Measurements from ENCODE around the gene SGO2.
"Not testable (repeated sequence)": the region's sequence is repeated elsewhere in the genome, so short reads cannot be mapped to it uniquely, and the experiment has no call there.

The SGO2 gene

GRCh38 chr2:200588076-200588678 is 62.2 kb downstream of the SGO2 start:
- H3K4me3 ChIP-seq (ENCODE audit: low read depth, low read length), result no peak overlapping the region

GRCh38 chr2:200590090-200590489 is 64.1 kb downstream of the SGO2 start:
- DNase-seq (ENCODE audit: low read depth), result peak; percentile 58

More at GRCh38 chr2:200588076-200588678, 62.2 kb downstream of the SGO2 start:
- no peak for DNase-seq (ENCODE audit: low read depth)

GRCh38 chr2:200591308-200591707 is 65.3 kb downstream of the SGO2 start:
- DNase-seq (ENCODE audit: low read depth), result no peak
- H3K4me3 ChIP-seq (ENCODE audit: low read depth, low read length), result no peak overlapping the region

More at GRCh38 chr2:200590090-200590489, 64.1 kb downstream of the SGO2 start:
- no peak overlapping the region for H3K4me3 ChIP-seq (ENCODE audit: low read depth, low read length)

GRCh38 chr2:200592406-200593075 is 66.5 kb downstream of the SGO2 start:
- no peak overlapping the region for H3K4me3 ChIP-seq (ENCODE audit: low read depth, low read length)
- no peak for DNase-seq (ENCODE audit: low read depth)

- no peak for DNase-seq (ENCODE audit: low read depth)
- H3K4me3 ChIP-seq (ENCODE audit: low read depth, low read length), result no peak overlapping the region
Observed at GRCh38 chr2:200593905-200594304, 67.9 kb downstream of the SGO2 start.

- no peak overlapping the region for H3K4me3 ChIP-seq (ENCODE audit: low read depth, low read length)
- no peak for DNase-seq (ENCODE audit: low read depth)
Observed at GRCh38 chr2:200595913-200596312, 69.9 kb downstream of the SGO2 start.

GRCh38 chr2:200596774-200597570 is 71.0 kb downstream of the SGO2 start:
- no peak for DNase-seq (ENCODE audit: low read depth)
- no peak overlapping the region for H3K4me3 ChIP-seq (ENCODE audit: low read depth, low read length)

GRCh38 chr2:200599206-200599605 is 73.2 kb downstream of the SGO2 start:
- DNase-seq (ENCODE audit: low read depth), result no peak
- no peak overlapping the region for H3K4me3 ChIP-seq (ENCODE audit: low read depth, low read length)

- DNase-seq (ENCODE audit: low read depth), result no peak
- no peak overlapping the region for H3K4me3 ChIP-seq (ENCODE audit: low read depth, low read length)
Observed at GRCh38 chr2:200600549-200601225, 74.7 kb downstream of the SGO2 start.

- no peak overlapping the region for H3K4me3 ChIP-seq (ENCODE audit: low read depth, low read length)
Observed at GRCh38 chr2:200602584-200602983, 76.6 kb downstream of the SGO2 start.

GRCh38 chr2:200603972-200604371 is 78.0 kb downstream of the SGO2 start:
- peak; percentile 57 for DNase-seq (ENCODE audit: low read depth)
- no peak overlapping the region for H3K4me3 ChIP-seq (ENCODE audit: low read depth, low read length)

More at GRCh38 chr2:200602584-200602983, 76.6 kb downstream of the SGO2 start:
- no peak for DNase-seq (ENCODE audit: low read depth)

GRCh38 chr2:200604571-200605255 is 78.7 kb downstream of the SGO2 start:
- no peak overlapping the region for H3K4me3 ChIP-seq (ENCODE audit: low read depth, low read length)
- peak; percentile 34 for DNase-seq (ENCODE audit: low read depth)

GRCh38 chr2:200608341-200609027 is 82.5 kb downstream of the SGO2 start:
- H3K4me3 ChIP-seq (ENCODE audit: low read depth, low read length), result no peak overlapping the region
- no peak for DNase-seq (ENCODE audit: low read depth)

- peak; percentile 69 for DNase-seq (ENCODE audit: low read depth)
- peak overlapping the region; percentile 28 for H3K4me3 ChIP-seq (ENCODE audit: low read depth, low read length)
Observed at GRCh38 chr2:200609028-200609614, 83.1 kb downstream of the SGO2 start.

- not testable (repeated sequence) for DNase-seq (ENCODE audit: low read depth); H3K4me3 ChIP-seq (ENCODE audit: low read depth, low read length)
Observed at GRCh38 chr2:200610217-200610616, 84.2 kb downstream of the SGO2 start.

- no peak for DNase-seq (ENCODE audit: low read depth)
- H3K4me3 ChIP-seq (ENCODE audit: low read depth, low read length), result no peak overlapping the region
Observed at GRCh38 chr2:200613692-200614091, 87.7 kb downstream of the SGO2 start.

GRCh38 chr2:200614249-200614648 is 88.2 kb downstream of the SGO2 start:
- no peak for DNase-seq (ENCODE audit: low read depth)
- no peak overlapping the region for H3K4me3 ChIP-seq (ENCODE audit: low read depth, low read length)

GRCh38 chr2:200615247-200615646 is 89.2 kb downstream of the SGO2 start:
- H3K4me3 ChIP-seq (ENCODE audit: low read depth, low read length), result no peak overlapping the region
- peak; percentile 48 for DNase-seq (ENCODE audit: low read depth)

Measured in skeletal muscle cell (primary cell).